SK-N-MC (cell line): ENCODE data around the gene NEURL4.

Experiments used
- DNase-seq: peaks from one replicate; pipeline ENCODE4 v3.0.0-alpha.2; 2011; ENCODE audit warnings: low read depth, low spot score
- H3K27ac ChIP-seq: fragments of 200-600 bp; sonication (generic); 2 replicates; pipeline ENCODE4 v1.5.1; 2016; ENCODE audit warnings: mixed run types
- H3K36me3 ChIP-seq: fragments of 200-600 bp; sonication (generic); 2 replicates; pipeline ENCODE4 v1.6.1; 2017; ENCODE audit warnings: antibody characterized with exemption, low read length, mixed read lengths; ENCODE audit not compliant: insufficient read depth
- H3K4me3 ChIP-seq: fragments of 200-600 bp; sonication (generic); 2 replicates; pipeline ENCODE4 v1.5.1; 2016
- H3K9ac ChIP-seq: fragments of 200-600 bp; sonication (generic); 2 replicates; pipeline ENCODE4 v1.8.0; 2017; ENCODE audit warnings: mixed run types, mixed read lengths; ENCODE audit not compliant: insufficient read length
- H3K9me3 ChIP-seq: fragments of 200-600 bp; sonication (generic); 2 replicates; pipeline ENCODE4 v1.6.1; 2017; ENCODE audit warnings: low read depth, mild to moderate bottlenecking, antibody characterized with exemption, low read length, moderate library complexity, mixed read lengths
- EZH2 ChIP-seq: fragments of 200-600 bp; sonication (generic); IDR thresholded peaks from one replicate; pipeline ENCODE4 v1.6.1; 2017; ENCODE audit warnings: antibody characterized with exemption
- FOXP2 ChIP-seq: optimal IDR thresholded peaks from 2 replicates; pipeline ENCODE3; 2011; ENCODE audit warnings: mild to moderate bottlenecking, moderate library complexity; ENCODE audit not compliant: insufficient read depth; ENCODE audit errors: extremely low read length, control extremely low read depth
- POLR2AphosphoS5 ChIP-seq: IDR thresholded peaks from 2 replicates; pipeline ENCODE4 v1.6.1; 2012; ENCODE audit warnings: mild to moderate bottlenecking, low read depth, low read length, borderline replicate concordance

The NEURL4 gene

DNA sequence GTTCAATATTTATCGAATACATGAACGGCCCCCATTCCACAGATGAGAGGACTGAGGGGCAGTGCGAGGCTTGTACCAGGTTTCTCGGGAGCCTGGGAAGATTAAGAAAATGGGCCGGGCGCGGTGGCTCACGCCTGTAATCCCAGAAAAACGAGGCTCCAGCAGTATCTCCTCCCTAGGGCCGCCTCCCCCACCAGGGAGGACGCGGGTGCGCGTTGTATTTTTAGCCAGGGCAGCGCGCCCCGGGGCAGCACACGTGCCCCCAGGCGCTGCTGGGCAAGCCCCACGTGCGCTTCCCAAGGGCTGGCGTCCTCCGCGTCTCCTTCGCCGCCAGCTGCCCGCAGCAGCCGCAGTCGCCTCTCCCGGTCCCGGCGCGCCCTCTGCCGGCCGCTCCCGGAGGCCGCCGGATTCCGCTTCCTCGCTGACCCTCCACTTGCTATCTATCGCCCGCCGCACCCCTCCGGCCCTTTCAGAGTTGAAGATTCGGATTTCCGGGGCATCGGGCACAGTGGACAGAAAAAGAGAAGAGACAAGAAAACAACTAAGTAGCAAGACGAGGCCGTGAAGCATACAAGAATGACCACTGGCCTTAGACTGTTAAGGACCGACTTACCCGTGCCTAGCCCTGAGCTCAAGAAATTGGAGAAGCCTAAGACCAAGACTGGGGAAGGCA lies 32.8 kb downstream of the NEURL4 start:
- no peak overlapping the region for H3K27ac ChIP-seq
- no peak for DNase-seq
- no peaks in the 10 kb centered on the region for H3K36me3 ChIP-seq
- peak overlapping the region; percentile 54 for H3K4me3 ChIP-seq
- TF ChIP-seq FOXP2 (peak; percentile 18), EZH2 (no peak)
- H3K9ac ChIP-seq, result peak overlapping the region; percentile 14
- H3K9me3 ChIP-seq, result no peaks in the 10 kb centered on the region

DNA sequence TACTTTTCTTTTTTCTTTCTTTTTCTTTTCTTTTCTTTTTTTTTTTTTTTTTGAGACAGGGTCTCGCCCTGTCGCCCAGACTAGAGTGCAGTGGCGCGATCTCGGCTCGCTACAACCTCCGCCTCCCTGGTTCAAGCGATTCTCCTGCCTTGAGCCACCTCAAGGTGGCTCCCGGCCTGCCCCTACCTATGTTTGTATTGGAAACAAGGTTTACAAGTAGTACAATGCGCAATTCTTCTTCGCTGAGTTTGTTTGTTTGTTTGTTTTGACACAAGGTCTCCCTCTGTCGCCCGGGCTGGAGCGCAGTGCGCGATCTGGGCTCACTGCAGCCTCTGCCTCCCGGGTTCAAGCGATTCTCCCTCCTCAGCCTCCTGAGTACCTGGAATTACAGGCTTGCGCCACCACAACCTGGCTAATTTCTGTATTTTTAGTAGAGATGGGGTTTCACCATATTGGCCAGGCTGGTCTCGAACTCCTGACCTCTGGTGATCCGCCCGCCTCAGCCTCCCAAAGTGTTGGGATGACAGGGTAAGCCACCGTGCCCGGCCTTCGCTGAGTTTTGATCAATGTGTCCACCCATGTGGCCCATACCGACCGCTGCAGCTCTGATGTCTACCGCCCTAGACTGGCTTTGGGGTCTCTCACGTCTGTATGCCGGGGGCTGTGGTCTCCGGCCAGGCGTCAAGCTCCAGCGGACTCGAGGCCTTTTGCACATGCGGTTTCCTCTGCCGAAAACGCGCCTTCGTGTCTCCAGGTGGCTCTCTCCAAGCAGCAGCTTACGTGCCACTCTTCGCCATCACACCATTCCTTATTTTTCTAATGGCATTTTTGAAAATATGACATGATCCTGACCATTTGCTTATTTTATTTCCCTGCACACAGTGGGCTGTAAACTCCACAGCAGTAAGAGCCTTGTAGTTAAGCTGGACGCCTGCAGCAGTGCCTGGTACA lies 33.6 kb downstream of the NEURL4 start:
- no peak overlapping the region for H3K9ac ChIP-seq
- DNase-seq, result no peak
- H3K27ac ChIP-seq, result no peak overlapping the region
- TF ChIP-seq POLR2AphosphoS5 (no peak), FOXP2 (no peak)
- no peaks in the 10 kb centered on the region for H3K36me3 ChIP-seq
- peak overlapping the region; percentile 81 for H3K4me3 ChIP-seq
- H3K9me3 ChIP-seq, result no peaks in the 10 kb centered on the region

DNA sequence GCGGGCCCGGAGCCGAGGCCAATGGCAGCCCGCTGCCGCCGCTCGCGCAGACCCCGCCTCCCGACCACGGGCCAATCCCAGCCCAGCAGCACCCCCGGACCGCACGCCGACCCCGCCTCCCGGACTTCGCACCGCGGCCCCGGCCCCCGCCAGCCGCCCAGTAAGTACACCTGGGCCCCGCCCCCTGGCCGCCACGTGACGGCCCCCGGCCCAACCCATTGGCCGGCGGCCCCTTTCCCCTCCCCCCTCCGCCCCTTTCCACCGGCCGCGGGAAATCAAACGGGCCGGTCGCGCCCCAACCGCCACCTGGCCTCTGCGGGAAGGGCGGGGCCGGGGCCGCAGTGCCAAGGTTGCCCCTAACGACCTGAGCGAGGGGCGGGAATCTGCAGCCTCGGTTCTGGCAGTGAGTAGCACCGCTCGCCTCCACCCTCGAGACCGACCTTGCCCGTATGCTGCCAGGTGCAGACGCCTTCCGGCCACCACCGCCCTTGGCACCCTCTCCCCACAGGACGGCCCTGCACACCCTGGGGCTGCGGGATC lies 34.5 kb downstream of the NEURL4 start, which contains the start of gene YBX2:
YBX2 (minus strand) TSS at position 26 of the 540 bp plus-strand sequence. CDS start 139 bp downstream, outside the sequence.
- Histone ChIP-seq H3K9ac (no peak within 1 kb of the TSS), H3K4me3 (peak within 1 kb of the TSS; percentile 81), H3K27ac (no peak within 1 kb of the TSS), H3K9me3 (no peaks in the 10 kb centered on the region), H3K36me3 (no peaks in the 10 kb centered on the region)
- no peak for TF ChIP-seq EZH2
- TF ChIP-seq POLR2AphosphoS5, result no peak
- TF ChIP-seq FOXP2, result no peak
- DNase-seq, result no peak

DNA sequence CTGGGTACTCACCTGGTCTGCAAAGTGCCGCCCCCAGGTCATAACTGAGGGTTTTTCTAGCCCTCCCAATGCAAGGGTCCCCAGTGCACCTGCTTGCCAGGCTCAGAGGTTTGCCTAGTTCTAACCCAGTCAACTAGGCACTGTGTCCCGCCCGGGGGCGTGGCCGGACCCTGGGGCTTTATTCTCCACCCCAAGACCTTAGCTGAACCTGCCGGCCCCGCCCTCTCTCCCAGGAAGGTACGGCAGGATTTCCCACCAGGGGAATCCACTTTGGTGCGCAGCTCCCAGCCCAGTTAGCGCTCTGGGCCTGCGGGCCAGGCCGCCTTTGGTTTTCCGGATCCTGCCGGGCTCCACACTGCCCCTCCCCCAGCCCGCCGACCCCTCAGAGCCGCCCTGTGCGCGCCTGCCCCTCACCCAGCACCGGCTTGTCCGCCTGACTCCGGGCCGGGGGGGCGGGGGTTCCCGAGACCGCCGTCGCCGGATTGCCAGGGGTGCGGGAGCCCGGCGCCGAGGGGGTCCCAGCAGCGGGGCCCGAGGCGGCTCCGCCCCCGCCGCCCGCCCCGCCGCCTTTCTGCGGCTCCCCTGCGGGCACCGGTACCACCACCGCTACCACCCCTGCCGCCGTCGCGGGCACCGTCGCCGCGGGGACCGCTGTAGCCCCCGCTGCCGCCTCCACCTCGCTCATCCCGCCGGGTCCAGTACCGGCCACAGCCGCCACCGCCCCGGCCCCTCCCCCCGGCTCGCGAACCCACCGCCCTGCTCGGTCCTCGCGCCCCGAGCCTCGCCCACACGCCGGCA lies 35.1 kb downstream of the NEURL4 start:
- Histone ChIP-seq H3K27ac (no peak overlapping the region), H3K36me3 (no peaks in the 10 kb centered on the region), H3K9me3 (no peaks in the 10 kb centered on the region), H3K9ac (no peak overlapping the region), H3K4me3 (peak overlapping the region; percentile 81)
- DNase-seq, result no peak
- TF ChIP-seq POLR2AphosphoS5, result no peak
- no peak for TF ChIP-seq EZH2
- no peak for TF ChIP-seq FOXP2

DNA sequence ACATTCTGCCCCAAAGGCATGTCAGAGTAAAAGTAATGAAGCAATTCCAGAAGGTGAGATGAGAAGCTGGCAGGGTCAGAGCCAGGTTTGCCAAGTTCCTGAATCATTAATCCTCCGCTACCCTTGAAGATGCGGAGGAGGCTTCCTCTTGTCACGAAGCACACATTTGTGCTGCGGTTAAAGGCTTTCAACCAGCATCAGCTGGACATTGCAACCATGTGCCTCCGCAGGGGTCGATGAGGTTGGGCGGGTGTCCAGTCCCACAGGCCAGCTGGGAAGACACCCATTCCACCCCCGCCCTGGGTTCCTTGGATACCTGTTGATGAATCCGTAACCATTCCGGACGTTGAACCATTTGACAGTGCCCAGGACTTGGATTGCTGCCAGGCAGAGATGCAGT lies 36.0 kb downstream of the NEURL4 start:
- Histone ChIP-seq H3K4me3 (peak overlapping the region; percentile 81), H3K9me3 (no peaks in the 10 kb centered on the region), H3K36me3 (no peaks in the 10 kb centered on the region), H3K27ac (0 out of 2 replicates have a peak overlapping the region, but pooled peaks have one; percentile 19), H3K9ac (no peak overlapping the region)
- no peak for DNase-seq
- TF ChIP-seq FOXP2 (no peak), EZH2 (no peak), POLR2AphosphoS5 (no peak)

DNA sequence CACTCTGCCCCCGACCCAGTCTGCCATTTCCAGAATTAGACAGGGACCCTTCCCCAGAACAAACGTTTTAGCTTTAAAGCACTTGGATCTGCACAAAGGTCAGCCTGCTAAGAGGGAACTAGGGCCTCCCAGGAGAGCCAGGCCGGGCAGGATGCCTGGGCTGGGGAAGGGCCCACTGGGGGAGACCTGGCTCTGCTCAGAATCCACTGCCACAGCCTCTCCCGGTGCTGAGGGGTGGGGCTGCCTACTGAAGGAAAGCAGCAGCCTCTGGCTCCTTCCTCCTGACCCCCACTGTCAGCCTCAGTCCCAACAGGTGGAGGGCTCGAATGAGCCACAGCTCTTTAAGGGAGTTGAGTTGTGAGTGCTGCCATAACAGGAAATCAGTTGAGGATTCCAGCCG lies 36.4 kb downstream of the NEURL4 start:
- H3K4me3 ChIP-seq, result peak overlapping the region; percentile 81
- TF ChIP-seq EZH2 (no peak), POLR2AphosphoS5 (no peak), FOXP2 (no peak)
- H3K27ac ChIP-seq, result no peak overlapping the region
- no peak overlapping the region for H3K9ac ChIP-seq
- no peak for DNase-seq
- no peaks in the 10 kb centered on the region for H3K36me3 ChIP-seq
- no peaks in the 10 kb centered on the region for H3K9me3 ChIP-seq

DNA sequence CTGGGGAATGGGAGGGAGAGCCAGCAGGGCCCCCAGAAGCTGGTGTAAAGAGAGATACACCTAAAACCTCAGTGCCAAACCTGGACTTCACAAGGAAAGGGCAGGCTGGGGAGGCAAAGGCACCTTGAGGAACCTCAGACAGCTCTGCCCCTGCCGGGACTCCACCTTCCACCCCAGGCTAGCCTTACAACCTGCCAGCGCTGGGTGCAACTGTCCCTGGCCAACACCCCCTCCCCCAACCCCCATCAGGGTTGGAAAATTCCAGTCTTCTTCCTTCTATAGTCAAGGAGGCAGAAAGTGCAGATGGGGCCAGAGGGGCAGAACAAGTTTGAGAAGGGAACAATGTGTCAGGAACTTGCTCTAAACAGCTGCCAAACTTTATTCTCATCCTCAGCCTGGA lies 36.9 kb downstream of the NEURL4 start:
- no peak overlapping the region for H3K9ac ChIP-seq
- no peak overlapping the region for H3K27ac ChIP-seq
- TF ChIP-seq FOXP2, result no peak
- no peak for TF ChIP-seq POLR2AphosphoS5
- no peak for TF ChIP-seq EZH2
- H3K4me3 ChIP-seq, result no peak overlapping the region
- no peak for DNase-seq
- H3K9me3 ChIP-seq, result no peaks in the 10 kb centered on the region
- H3K36me3 ChIP-seq, result no peaks in the 10 kb centered on the region

DNA sequence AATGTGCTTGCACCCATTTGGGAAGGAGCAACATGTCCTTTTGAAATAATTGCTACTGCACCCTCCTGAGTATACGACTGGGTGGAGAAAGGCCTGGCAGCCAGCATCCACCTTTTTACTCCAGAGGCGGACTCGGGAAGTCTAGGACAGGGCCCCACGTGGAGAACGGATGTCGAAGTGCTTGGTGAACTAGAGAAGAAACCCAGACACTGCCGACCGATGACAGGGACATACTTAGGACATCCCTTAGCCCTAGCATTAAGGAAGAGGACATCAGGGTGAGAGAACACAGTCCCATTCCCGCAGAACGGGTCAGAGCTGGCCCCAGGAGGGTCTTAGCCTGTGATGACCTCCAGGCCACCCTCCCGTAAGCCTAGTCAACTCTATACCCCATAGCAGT lies 38.5 kb downstream of the NEURL4 start:
- DNase-seq, result no peak
- TF ChIP-seq FOXP2, result no peak
- no peak for TF ChIP-seq POLR2AphosphoS5
- no peak for TF ChIP-seq EZH2
- no peaks in the 10 kb centered on the region for H3K9me3 ChIP-seq
- H3K36me3 ChIP-seq, result no peaks in the 10 kb centered on the region
- no peak overlapping the region for H3K9ac ChIP-seq
- no peak overlapping the region for H3K27ac ChIP-seq
- H3K4me3 ChIP-seq, result no peak overlapping the region
